T-helper 17 cell (primary cell): ENCODE data around the gene ATP8A2. TPM values are rescaled to one million over a fixed set of nuclear protein-coding genes. Genes with fewer than 3 reads are reported as not detected.

Source experiments
- ATAC-seq: fragments of 150-1000 bp; cut with Tn5 transposase; 2 replicates; pipeline ENCODE4 v1.10.0; 2021; ENCODE audit warnings: mild to moderate bottlenecking, moderate library complexity
- DNase-seq, 3 donors: peaks; one replicate each; pipeline versions ENCODE4 v3.0.0 to v3.0.0-alpha.2; 2020 to 2021
- H3K9me3 ChIP-seq: one replicate; pipeline ENCODE4 v1.7.0; 2013; ENCODE audit warnings: low read length, mild to moderate bottlenecking; ENCODE audit not compliant: control insufficient read depth, poor library complexity, severe bottlenecking
- H3K27ac Mint-ChIP-seq: one replicate; pipeline ENCODE4 v1.8.0; 2022; ENCODE audit warnings: mild to moderate bottlenecking, moderate library complexity, mixed read lengths
- H3K27me3 Mint-ChIP-seq: one replicate; pipeline ENCODE4 v1.8.0; 2022; ENCODE audit warnings: mixed read lengths
- H3K36me3 Mint-ChIP-seq: one replicate; pipeline ENCODE4 v1.8.0; 2022; ENCODE audit warnings: low read depth, mixed read lengths
- H3K4me1 Mint-ChIP-seq: one replicate; pipeline ENCODE4 v1.8.0; 2022; ENCODE audit warnings: mild to moderate bottlenecking, mixed read lengths
- H3K4me3 Mint-ChIP-seq: one replicate; pipeline ENCODE4 v1.8.0; 2022; ENCODE audit warnings: mild to moderate bottlenecking, moderate library complexity, mixed read lengths
- total RNA-seq, 4 donors: library from RNA in 2 of 4; stranded (reverse) in 2 of 4; gene quantifications; one replicate each; pipeline ENCODE4 v1.2.3 and lab custom pipeline; 2022 to 2026

ATP8A2 gene
- total RNA-seq, 2 donors from 2014 or later: 0.18 to 0.20 TPM

- ATAC-seq: no peak
- no peak overlapping the region for H3K27ac Mint-ChIP-seq
These were observed 593.8 kb downstream of the ATP8A2 start for GRCh38 chr13:25965596-25965995.

DNA sequence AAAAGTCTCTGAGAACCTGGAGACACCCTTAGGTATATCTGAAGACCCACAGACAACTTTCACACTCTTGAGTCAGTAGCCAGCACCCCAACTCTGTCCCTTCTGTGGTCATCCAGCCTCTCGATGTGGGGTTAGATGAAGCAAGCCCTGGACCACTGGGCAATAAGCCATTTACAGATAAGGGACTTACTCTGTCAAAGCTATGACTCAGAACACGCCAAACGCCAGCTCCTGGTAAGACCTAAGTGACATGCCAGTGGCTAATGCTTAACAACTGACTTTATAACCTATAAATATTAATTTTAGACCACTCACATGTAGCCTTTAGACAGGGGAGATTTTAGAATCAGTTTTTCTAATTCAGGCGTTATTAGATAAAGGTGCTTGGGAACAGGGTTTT, 594.3 kb downstream of the ATP8A2 start:
- Mint-ChIP-seq H3K36me3 (no peaks in the 10 kb centered on the region), H3K27ac (no peak overlapping the region), H3K27me3 (no peaks in the 10 kb centered on the region), H3K4me1 (peaks cover 9% of the 10 kb centered on the region), H3K4me3 (no peak overlapping the region)
- ATAC-seq: no peak
- H3K9me3 ChIP-seq: no peaks in the 10 kb centered on the region
- no peak for DNase-seq

More at GRCh38 chr13:25965596-25965995, 593.8 kb downstream of the ATP8A2 start:
- Mint-ChIP-seq H3K36me3 (peaks cover 2% of the 10 kb centered on the region), H3K4me3 (no peak overlapping the region), H3K4me1 (peaks cover 6% of the 10 kb centered on the region), H3K27me3 (no peaks in the 10 kb centered on the region)
- DNase-seq: no peak
- no peaks in the 10 kb centered on the region for H3K9me3 ChIP-seq

DNA sequence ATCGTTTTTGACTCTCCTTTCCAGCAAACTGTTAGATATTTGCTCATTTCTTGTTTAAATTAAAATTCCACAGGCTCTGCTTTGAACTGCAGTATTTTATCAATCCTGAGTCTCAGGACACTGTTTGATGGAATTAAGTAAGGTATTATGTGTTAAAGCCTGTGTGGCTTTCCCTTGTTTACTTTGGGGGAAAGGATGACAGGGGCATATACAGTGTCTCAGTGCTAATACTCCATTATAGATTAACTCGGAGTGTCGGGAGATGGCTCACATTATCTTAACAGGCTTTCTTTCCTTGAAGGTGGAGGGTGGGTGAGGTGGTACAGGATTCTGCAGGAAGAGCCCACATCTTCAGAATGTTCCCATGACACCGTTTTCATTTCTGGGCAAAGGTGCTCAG, 595.4 kb downstream of the ATP8A2 start:
- no peak overlapping the region for H3K4me3 Mint-ChIP-seq
- H3K27ac Mint-ChIP-seq: no peak overlapping the region
- no peaks in the 10 kb centered on the region for H3K9me3 ChIP-seq
- no peaks in the 10 kb centered on the region for H3K36me3 Mint-ChIP-seq
- H3K27me3 Mint-ChIP-seq: no peaks in the 10 kb centered on the region
- H3K4me1 Mint-ChIP-seq: peaks cover 14% of the 10 kb centered on the region
- no peak for DNase-seq
- ATAC-seq: no peak

DNA sequence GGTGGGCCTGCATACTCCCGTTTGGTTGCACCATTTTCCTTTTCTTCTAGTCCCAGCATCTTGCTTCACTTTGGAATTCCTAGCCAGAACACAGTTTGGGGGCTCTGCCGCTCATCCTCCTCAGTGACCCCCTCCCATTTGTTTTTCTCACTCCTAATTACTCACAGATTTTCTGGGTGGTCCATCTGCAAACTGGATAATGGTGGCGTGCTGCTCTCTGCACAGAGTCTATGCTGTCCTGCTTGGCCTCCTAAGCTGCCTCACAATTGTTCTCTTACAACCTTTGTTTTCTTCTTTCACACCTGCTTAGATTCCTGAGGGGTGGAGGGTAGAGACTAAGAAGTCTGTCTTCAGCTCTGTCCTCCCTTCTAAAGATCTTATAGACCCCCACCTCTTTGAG, 599.3 kb downstream of the ATP8A2 start:
- no peaks in the 10 kb centered on the region for H3K9me3 ChIP-seq
- Mint-ChIP-seq H3K27me3 (no peaks in the 10 kb centered on the region), H3K36me3 (no peaks in the 10 kb centered on the region), H3K4me3 (peak overlapping the region; percentile 66), H3K4me1 (peaks cover 37% of the 10 kb centered on the region), H3K27ac (peak overlapping the region; percentile 87)
- no peak for ATAC-seq
- DNase-seq: no peak

DNA sequence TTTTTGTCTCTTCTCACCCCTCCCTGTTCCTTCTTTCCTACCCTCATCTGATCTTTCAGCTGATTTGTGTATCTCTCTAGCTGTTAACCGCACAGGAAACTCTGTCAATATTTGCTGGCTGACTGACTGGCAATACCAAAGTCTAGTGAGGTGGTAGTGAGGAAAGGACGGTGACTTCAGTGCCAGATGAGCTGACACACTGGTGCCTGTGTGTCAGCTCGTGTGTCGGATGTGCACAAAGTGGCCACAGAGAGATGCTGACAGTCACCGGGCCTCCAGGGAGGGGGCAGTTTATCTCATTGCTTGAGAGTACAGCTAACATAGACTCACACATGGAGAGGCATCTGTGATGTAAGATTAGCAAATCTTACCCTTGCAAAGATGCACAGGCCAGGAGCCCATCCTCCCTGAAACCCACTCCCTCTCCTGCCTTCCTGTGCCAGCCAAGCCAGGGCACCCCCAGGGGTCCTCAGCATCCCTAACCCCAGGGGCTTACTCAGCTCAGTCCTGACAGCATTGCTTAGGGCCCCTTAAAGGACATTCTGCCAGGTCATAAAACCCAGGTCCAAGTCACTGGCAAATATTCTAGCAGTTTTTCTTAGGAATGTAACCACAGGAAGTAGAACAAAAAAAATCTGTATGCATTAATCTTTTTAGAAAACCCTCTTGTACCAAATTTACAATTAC, 599.8 kb downstream of the ATP8A2 start:
- peak overlapping the region; percentile 66 for H3K4me3 Mint-ChIP-seq
- H3K36me3 Mint-ChIP-seq: no peaks in the 10 kb centered on the region
- DNase-seq (no peak), ATAC-seq (peak; percentile 85)
- peak overlapping the region; percentile 87 for H3K27ac Mint-ChIP-seq
- no peaks in the 10 kb centered on the region for H3K27me3 Mint-ChIP-seq
- no peaks in the 10 kb centered on the region for H3K9me3 ChIP-seq
- peaks cover 37% of the 10 kb centered on the region for H3K4me1 Mint-ChIP-seq

- Mint-ChIP-seq H3K4me3 (peak overlapping the region; percentile 71), H3K36me3 (no peaks in the 10 kb centered on the region), H3K4me1 (peaks cover 42% of the 10 kb centered on the region), H3K27ac (peak overlapping the region; percentile 87), H3K27me3 (peaks cover under 1% of the 10 kb centered on the region)
- DNase-seq: no peak
- no peaks in the 10 kb centered on the region for H3K9me3 ChIP-seq
- no peak for ATAC-seq
These were observed 601.3 kb downstream of the ATP8A2 start for GRCh38 chr13:25973085-25973484.

GRCh38 chr13:25973576-25973975, 601.8 kb downstream of the ATP8A2 start:
- peak overlapping the region; percentile 71 for H3K4me3 Mint-ChIP-seq
- H3K27ac Mint-ChIP-seq: peak overlapping the region; percentile 87
- H3K9me3 ChIP-seq: no peaks in the 10 kb centered on the region
- ATAC-seq: peak; percentile 61
- no peak for DNase-seq
- H3K36me3 Mint-ChIP-seq: no peaks in the 10 kb centered on the region
- H3K27me3 Mint-ChIP-seq: peaks cover 4% of the 10 kb centered on the region
- H3K4me1 Mint-ChIP-seq: peaks cover 42% of the 10 kb centered on the region

DNA sequence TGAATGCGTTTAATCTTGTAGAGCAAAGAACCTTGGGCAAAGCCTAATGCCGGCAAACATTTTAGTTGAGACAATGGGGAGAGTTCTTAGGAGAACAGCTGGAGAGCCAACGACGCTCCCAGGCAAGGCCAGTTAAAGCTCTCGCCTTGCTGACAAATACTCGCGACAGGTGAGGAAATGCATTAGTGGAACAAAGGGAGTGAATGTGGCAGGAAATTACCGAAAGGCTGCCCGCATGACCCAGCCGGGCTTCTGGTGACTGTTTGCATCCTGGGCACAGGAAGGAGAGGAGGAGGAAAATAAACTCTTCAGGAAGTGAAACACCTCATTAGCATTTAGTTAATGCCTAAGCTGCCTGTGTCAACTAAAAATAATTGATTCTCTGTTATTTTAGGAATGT, 605.4 kb downstream of the ATP8A2 start:
- Mint-ChIP-seq H3K27ac (no peak overlapping the region), H3K4me3 (peak overlapping the region; percentile 67), H3K27me3 (peaks cover 10% of the 10 kb centered on the region), H3K4me1 (peaks cover 28% of the 10 kb centered on the region), H3K36me3 (peaks cover 4% of the 10 kb centered on the region)
- DNase-seq: no peak
- no peak for ATAC-seq
- no peaks in the 10 kb centered on the region for H3K9me3 ChIP-seq

GRCh38 chr13:25977671-25978070, 605.9 kb downstream of the ATP8A2 start:
- H3K4me3 Mint-ChIP-seq: no peak overlapping the region
- H3K4me1 Mint-ChIP-seq: peaks cover 25% of the 10 kb centered on the region
- peaks cover 4% of the 10 kb centered on the region for H3K36me3 Mint-ChIP-seq
- H3K27me3 Mint-ChIP-seq: peaks cover 10% of the 10 kb centered on the region
- ATAC-seq (no peak), DNase-seq (no peak)
- H3K9me3 ChIP-seq: no peaks in the 10 kb centered on the region
- no peak overlapping the region for H3K27ac Mint-ChIP-seq

GRCh38 chr13:25978961-25979360, 607.2 kb downstream of the ATP8A2 start:
- no peak for DNase-seq
- no peak for ATAC-seq
- H3K36me3 Mint-ChIP-seq: peaks cover 4% of the 10 kb centered on the region
- peaks cover 15% of the 10 kb centered on the region for H3K4me1 Mint-ChIP-seq
- no peak overlapping the region for H3K4me3 Mint-ChIP-seq
- no peaks in the 10 kb centered on the region for H3K9me3 ChIP-seq
- no peak overlapping the region for H3K27ac Mint-ChIP-seq
- peaks cover 10% of the 10 kb centered on the region for H3K27me3 Mint-ChIP-seq

DNA sequence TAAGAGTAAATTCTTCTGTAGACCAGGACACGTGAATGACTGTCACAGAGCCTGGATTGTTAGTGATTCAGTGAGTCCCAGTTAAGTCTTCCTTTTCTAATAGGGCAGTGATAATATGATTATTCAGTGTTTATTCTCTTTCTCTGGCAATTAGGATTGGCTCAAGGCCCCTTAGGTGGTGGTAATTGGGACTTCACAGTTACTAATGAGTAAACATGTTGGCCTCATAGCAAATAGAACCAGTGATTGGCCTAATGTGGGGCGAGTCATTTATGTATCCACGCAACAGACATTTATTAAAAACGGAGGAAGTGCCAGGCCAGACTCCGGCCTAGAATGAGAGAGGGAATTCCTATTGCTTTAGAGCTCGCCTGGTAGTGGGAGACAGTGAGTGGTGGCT, 607.6 kb downstream of the ATP8A2 start:
- Mint-ChIP-seq H3K36me3 (peaks cover 4% of the 10 kb centered on the region), H3K4me1 (peaks cover 12% of the 10 kb centered on the region)
- no peak for ATAC-seq

DNA sequence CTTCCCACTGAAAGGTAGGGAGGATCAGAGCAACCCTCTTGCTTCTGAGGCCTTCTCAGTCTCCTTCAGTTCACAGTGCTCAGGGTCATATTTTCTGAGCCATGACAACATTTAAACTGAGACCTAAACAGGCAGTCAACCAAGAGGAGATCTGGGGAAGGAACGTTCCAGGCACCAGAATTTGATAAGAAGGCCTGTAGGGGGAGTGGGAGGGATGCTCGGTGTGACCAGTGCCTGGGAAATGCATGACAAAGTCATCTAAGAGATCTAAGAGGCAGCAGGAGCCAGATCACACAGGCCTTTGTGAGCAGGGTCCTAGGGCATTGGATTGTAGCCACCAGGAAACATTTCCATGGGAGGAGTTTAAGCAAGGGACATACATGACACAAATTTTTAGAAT, 608.5 kb downstream of the ATP8A2 start:
- H3K9me3 ChIP-seq: no peaks in the 10 kb centered on the region
- peaks cover 10% of the 10 kb centered on the region for H3K27me3 Mint-ChIP-seq
- H3K4me3 Mint-ChIP-seq: no peak overlapping the region
- DNase-seq (no peak), ATAC-seq (no peak)
- peaks cover 5% of the 10 kb centered on the region for H3K4me1 Mint-ChIP-seq
- no peak overlapping the region for H3K27ac Mint-ChIP-seq
- H3K36me3 Mint-ChIP-seq: peaks cover 4% of the 10 kb centered on the region

More for the DNA sequence above, 607.6 kb downstream of the ATP8A2 start:
- no peaks in the 10 kb centered on the region for H3K9me3 ChIP-seq
- Mint-ChIP-seq H3K4me3 (no peak overlapping the region), H3K27ac (no peak overlapping the region), H3K27me3 (peaks cover 10% of the 10 kb centered on the region)
- no peak for DNase-seq

DNA sequence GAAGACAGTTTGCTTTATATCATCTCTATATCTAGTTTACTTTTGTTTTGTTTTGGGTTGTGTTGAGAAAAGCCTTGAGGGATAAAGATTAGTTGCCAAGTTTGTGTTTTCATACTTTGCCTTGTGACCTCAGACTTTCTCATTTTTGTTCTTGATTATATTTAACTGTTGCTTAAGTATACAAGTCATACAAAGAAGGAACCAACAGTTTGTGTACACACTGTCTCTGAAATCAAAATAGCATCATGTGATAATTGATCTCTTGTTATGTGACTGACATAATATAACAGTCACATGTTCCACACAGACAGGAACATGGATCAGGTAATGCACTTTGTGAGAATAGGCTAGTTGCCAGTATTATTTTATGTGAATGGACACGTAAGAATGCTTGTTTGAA, 609.3 kb downstream of the ATP8A2 start:
- DNase-seq (no peak), ATAC-seq (no peak)
- H3K9me3 ChIP-seq: no peaks in the 10 kb centered on the region
- H3K27me3 Mint-ChIP-seq: peaks cover 10% of the 10 kb centered on the region
- peaks cover 4% of the 10 kb centered on the region for H3K36me3 Mint-ChIP-seq
- peaks cover 5% of the 10 kb centered on the region for H3K4me1 Mint-ChIP-seq
- no peak overlapping the region for H3K4me3 Mint-ChIP-seq
- H3K27ac Mint-ChIP-seq: no peak overlapping the region

DNA sequence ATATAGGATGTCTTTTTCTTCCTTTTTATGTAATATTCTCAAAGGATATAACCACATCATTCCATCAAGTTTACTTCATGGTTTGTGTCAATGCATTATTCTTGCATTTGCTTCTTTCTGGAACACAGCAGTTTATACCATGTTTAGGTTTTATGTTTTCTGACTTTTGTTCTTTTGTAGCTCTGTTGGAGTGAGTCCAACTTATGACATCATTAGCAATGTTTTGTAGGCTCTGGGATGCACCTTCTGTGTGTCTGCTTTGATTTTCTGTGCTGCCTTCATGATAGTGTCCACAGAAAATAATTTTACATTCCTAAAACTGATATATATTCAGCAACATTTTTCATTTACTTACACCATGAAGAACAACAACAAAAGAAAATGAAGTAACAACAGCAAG, 611.1 kb downstream of the ATP8A2 start:
- peaks cover 10% of the 10 kb centered on the region for H3K27me3 Mint-ChIP-seq
- no peak for DNase-seq
- no peak overlapping the region for H3K27ac Mint-ChIP-seq
- no peaks in the 10 kb centered on the region for H3K4me1 Mint-ChIP-seq
- no peak for ATAC-seq
- H3K9me3 ChIP-seq: no peaks in the 10 kb centered on the region
- H3K36me3 Mint-ChIP-seq: peaks cover 4% of the 10 kb centered on the region
- no peak overlapping the region for H3K4me3 Mint-ChIP-seq
